Epidermal melanocyte (primary cell): Measurements from ENCODE around the gene ARHGEF6.
"Not testable (repeated sequence)": the region's sequence is repeated elsewhere in the genome, so short reads cannot be mapped to it uniquely, and the experiment has no call there.

ENCODE experiments used
- DNase-seq: peaks from one replicate; pipeline ENCODE4 v3.0.0; 2011; ENCODE audit warnings: low spot score; ENCODE audit not compliant: insufficient read length

Gene ARHGEF6

DNA sequence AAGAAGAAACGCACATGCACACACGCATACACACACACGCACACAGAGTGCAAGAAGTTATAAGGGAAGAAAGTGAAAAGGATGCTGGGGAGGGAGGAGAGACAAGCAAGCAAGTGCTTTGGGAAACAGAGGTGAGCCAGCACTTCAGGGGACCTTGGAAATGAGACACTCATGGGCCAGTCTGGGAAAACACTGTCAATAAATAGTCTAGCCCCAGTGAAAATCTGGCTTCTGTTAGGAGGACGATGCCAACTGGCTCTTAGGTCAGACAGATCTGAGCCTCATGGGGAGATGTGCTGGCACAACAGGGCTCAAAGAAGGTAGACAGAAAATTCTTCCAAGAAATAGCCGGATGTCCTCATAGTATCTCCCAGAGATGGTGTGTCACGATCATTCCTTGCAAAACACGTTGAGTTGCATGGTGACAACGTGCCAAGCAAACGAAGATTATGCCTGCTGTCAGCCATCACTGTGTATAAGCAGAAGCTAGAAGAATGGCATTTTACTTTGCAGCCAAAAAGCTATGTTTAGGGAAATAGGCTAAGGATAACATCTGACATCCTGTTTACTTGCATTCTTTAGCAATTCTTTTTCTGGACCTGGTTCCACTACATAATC, 557 bp upstream of the ARHGEF6 start:
- DNase-seq = peak; percentile 17

DNA sequence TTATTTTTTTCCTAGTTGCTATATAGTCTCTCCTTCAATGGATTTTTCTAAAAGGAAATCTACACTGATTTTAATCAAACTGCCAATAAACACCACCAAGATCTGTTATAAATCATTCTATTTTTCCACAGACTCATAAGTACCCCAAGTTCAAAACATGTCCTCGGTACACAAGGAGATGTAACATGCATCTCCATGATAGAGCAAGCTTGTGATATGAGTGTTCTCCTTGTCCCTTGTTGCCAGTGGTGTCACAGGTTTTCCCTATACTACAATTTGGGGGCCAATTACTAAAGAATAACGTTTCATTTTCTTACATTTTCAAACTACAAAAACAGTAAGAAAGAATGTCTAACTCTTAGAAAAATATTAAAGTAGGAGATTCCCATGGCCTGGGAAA, 491 bp downstream of the ARHGEF6 start:
- DNase-seq = no peak

DNA sequence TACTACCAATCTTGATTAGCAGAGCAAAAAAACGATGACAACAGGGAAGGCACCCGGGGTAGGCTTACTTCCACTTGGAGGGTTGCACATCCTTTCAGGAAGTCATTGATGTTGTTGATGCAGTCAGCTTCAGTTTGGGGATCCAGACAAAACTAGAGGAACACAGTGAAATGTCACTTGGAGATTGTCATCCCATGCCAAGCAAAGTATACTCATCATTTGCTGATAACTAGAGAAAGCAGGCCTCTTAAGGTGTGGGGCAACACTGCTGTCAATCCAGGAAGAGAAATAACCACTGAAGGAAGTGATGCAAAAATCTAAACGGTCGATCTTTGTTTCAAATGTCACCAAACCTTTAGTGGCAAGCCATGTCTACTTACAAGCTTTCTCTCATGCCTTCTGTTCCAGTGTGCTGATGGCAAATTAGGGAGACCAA, 1.4 kb downstream of the ARHGEF6 start:
- no peak for DNase-seq

DNA sequence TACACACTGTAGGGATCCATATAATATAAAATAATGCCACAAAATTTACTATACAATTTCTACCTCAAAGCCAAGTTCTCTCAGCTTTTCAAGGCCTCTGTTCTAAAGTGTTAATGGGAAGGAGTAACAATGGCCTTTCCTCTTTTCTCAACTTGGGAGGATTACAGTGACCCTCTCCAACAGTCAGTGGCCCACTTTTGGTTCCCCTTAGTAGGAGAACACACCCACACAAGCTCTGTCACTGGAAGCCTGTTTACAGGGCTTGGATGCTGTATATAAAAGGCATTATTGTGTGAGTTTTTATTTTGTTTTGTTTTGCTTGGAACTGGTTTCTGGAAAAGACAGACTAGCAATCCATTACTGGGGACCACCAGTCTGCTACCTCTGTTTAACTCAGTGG, 1.8 kb downstream of the ARHGEF6 start:
- no peak for DNase-seq

DNA sequence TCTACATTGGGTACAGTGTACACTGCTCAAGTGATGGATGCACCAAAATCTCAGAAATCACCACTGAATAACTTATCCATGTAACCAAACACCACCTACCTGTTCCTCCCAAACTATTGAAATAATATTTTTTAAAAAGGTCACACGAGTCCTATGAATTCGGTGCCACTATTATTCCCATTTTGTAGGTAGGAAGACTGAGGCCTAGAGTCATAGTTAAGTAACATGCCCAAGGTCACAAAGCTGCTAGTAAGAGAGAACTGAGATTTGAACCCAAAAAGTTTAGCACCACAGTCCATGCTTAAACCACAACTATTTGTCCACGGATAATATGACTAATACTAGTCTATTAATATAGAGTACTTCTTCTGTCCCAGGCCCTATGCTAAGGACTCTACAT, 2.7 kb downstream of the ARHGEF6 start:
- no peak for DNase-seq

DNA sequence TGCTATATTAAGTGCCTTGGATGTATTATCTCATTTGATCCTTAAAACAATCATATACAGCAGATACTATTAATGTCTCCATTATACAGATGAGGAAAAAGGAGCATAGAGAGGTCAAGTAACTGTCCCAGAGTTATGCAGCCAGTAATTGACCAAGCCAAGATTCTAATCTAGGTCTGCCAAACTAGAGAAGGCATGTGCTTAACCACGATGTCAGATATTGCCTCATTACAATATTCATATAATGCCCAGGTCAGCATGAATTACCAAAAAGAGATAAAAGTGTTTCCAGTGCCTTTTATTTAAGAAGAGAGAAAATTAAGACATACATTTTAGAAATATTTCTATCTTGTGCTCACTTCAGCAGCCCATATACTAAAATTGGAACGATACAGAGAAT, 7.1 kb downstream of the ARHGEF6 start:
- no peak for DNase-seq

DNA sequence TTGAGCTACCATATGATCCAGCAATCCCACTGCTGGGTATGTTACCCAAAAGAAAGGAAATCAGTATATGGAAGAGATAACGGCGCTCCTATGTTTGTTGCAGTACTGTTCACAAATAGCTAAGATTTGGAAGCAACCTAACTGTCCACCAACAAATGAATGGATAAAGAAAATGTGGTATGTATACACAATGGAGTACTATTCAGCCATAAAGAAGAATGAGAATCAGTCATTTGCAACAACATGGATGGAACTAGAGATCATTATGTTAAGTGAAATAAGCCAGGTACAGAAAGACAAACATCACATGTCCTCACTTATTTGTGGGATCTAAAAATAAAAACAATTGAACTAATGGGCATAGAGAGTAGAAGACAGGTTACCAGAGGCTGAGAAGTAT, 8.9 kb downstream of the ARHGEF6 start:
- DNase-seq = not testable (repeated sequence)

DNA sequence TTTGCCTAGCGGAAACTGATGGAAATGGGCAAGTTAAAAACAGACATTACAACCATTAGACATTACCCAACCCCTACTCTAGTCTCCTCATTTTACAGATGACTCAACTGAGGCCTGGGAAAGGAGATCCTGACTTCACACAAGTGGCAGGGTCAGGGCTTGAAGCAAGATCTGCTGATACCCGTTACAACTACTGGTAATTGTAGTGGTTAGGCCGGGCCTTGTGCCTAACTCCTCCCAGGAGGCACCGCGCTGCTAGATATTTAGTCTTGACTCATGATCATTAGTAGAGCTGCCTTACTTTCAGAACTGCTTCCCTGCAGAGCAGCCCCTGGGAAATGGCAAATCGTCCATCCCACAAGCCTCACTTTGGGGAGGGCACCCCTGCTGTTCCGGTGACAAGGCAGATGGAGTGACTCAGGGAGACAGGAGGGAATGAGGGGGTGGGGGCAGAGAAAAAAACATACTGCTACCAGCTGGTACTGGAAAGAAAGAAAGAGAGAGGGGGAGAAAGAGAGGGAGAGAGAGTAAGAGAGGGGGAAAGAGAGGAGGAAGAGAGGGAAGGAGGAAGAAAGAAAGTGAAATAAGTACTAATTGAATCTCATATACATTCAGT, 12.2 kb downstream of the ARHGEF6 start:
- peak; percentile 20 for DNase-seq

DNA sequence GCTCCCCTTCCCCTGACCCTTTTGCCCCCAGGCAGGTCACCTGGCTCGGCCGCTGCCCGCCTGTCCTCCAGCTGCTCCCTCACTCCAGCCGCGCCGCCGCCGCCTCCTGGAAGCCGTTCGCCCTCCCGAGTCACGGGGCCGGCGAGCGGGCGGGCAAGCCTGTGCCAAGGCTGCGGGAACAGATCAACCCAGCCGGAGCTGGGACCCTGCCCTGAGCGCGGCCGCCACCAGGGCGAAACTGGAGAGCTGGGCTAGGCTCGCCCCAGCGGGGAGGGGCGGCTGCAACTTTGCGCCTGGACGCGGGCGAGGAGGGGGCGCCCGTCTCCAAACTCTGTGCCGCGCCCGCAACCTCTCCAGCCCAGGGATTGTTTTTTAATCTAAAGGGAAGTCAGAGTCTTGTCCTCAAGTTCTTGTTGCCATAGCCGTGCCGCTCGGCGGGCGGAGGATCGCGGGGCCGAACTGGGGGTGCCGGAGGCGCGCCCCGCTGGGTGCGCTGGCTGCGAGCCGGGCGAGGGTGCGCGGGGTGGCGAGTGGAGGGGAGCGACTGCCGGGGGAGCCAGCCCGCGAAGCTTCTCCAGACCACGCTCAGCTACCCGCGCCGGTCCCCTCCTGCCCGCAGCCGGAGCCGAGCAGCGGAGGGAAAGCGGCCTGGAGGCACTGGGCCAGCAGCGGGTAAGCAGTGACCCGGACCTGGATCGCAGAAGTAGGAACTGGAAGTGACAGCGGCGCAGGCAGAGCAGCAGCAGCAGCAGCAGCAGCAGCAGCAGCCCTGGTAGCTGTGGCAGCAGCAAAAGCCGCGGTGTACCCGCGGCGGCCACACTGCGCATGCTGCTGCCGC, 13.4 kb downstream of the ARHGEF6 start:
- DNase-seq = peak; percentile 22

DNA sequence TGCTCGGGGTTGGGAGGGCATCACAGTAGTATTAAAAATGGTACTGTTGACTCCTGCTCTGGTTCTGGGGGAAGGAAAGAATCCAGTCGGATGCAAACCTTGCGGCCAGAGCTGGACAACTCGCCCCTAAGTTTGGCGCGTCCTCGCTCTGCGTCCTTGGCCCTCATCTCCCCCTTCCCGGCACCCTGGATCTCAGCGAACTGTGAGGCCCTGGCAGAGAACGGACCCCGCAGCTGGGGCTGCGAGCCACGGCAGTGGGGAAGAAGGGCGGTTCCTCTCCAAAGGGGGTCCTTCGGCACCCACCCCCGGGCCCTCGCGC, 14.0 kb downstream of the ARHGEF6 start:
- DNase-seq = no peak

DNA sequence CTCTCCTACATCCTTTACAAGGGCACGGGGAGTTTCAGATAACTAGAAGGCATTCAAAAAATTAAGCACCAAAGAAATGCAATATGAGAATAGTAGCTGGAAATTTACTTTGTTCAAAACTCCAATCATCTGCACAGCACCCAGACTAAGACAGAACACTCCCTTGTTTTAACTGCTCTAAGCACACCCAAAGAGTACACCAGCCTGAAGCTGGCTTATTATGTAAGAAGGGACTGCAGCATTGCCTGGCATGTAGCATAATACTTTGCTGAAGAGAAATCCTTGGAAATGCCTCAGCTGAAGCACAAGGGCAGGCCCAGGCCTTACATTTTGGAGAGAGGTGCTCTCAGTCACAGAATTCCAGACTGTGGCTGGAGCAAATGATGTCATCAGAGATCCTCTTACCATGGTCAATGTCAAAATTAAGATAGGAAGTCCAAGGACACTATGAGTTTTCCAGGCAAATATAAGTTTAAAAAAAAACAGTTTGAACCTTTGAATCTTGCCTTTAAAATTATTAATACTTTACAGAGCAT, 14.8 kb downstream of the ARHGEF6 start:
- DNase-seq = no peak

DNA sequence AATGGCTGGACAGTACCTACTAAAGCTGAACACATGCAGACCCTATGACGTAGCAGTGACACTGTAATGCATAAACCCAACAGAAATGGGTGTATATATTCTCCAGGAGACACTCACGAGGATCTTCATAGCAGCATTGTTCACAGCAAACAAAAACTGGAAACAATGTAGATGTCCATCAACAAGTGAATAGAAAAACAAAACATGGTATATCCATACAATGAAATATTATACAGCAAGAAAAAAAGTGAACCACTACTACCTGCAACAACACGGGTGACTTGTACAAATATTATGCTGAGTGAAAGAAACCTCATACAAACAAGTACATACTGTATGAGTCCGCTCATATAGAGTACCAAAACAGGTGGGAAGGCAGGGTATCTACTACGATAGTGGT, 16.5 kb downstream of the ARHGEF6 start:
- DNase-seq = no peak

DNA sequence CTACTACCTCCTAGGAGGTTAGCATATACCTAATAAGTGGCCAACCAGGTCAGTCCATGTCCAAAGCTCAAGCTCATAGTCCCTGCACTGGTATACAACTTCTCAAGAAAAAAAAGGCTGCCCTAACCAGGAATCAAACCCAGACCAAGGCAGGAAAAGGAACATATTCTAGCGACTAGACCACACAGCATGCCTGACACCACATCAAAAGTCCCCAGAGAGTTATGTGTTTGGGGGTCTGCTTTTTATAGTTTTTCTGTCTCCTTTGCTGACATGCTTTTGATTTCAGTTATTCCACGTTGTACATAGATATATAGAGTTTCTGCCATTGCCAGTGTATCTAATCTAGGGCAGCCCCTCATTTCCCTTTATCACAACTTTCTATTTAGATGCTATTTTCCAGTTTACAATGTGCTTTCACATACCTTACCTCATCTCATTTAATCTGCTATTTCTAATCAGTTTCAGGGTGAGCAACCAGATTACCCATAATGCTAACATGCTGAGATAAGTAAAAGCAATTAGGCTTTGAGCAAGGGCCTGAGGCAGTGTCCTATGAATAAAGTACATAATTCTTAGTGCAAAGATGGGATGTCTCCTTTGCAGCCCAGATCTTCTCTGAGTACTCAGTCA, 17.8 kb downstream of the ARHGEF6 start:
- DNase-seq = no peak

DNA sequence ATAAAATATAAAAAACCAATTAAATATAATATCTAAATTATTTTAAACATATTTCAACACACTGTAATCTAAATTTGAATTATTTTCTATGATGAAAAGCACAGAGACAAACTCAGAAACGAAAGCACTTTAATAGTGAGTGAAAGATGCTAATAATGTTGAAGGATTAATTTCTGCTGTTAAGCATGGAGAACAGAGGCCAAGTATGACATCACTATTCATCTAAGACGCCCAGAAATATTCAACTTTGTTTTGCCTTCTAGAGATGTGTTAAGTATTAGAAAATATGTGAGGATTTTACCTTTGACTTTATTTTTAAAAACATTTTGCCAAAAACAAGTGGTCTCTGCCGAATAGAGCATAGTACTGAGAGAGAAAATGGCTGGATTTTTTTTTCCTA, 19.3 kb downstream of the ARHGEF6 start:
- no peak for DNase-seq

DNA sequence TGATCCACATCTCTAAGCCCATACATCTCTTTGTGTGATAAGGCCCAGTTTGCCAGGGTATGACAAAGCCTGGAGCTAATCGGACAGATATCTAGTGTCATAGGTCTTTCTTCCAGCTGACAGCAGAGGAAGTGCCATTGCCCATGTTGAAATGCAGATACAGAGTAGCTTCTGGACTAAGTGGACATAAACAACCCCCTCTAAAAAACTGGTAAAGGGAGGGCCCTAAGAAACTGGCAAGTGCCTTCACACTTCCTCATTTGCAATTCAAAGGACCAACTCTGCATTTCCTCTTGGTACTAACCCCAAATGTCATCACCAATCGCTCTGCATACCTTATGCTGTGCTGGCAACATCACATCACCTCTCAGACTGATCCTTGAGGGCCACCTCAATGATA, 20.8 kb downstream of the ARHGEF6 start:
- no peak for DNase-seq

DNA sequence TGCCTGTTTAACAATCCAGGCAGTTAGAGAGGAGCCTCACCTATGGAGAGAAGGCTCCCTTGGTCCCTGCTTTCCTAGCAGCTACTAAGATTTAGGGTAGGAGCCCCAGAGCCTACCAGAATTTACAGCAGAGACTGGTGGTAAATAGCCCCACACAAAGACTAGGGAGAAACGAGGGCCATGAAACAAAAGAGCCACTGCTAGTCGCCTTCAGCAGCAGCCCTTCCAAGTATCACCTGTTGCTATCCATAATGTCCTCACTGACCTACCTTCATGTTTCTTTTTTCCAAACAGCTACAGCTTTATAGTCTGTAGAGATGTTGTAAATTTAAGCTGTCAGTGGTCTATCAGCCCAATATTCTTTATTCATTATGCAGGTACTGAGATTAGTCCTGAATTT, 25.3 kb downstream of the ARHGEF6 start:
- DNase-seq = no peak

DNA sequence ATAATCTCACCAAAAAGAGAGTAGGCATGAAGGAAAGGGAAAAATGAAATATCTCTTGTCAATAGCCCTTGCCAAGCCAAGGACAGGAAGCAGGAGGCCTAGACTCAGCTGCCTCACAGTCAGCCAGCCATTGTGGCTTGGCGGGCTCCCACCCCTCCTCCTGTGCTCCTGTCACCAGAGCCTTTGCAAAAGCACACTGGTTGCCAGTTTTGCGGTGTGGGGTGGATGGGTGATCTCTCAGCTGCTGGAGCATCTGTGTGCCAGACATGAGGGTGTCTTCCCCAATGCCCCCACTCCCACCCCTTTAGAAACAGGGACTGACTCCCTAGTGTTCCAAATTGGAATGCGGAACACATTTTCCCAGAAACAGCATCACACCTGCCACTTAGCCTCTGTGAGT, 26.1 kb downstream of the ARHGEF6 start:
- DNase-seq = no peak

DNA sequence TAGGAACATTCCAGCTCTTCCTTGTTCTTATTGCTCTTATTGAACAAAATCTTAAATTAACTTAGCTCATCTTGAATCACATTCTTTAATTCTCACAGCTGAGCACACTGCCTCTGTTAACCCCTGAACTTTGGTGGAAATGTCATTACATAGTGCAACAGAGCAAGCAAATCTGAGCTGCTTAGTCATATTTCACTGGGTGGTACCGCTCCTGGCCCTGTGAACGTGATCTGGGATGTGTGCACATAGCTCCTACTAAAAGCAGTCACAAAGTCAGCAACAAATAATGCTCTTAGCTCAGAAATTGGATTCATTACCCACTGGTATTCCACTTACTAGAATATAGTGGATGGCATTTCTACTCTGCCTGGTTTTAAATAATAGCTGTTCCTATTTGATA, 27.9 kb downstream of the ARHGEF6 start:
- no peak for DNase-seq

DNA sequence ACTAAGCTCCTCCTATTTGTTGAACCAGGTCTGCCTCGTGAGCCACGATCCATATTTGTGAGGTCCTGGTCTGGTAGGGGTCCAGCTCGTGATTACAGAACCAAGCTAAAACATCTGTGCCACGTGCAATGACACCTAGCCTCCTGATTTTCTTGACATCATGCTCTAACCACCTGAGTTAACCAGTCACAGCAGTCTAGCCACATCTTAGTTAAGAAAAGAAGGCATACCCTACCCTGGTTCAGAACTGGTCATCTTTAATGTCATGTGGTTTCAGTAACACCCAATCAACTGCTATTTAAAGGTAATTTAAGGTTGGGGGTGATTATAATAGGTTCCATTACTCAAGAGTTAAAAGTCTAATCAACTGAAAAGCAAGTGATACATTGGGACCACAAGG, 28.4 kb downstream of the ARHGEF6 start:
- no peak for DNase-seq

DNA sequence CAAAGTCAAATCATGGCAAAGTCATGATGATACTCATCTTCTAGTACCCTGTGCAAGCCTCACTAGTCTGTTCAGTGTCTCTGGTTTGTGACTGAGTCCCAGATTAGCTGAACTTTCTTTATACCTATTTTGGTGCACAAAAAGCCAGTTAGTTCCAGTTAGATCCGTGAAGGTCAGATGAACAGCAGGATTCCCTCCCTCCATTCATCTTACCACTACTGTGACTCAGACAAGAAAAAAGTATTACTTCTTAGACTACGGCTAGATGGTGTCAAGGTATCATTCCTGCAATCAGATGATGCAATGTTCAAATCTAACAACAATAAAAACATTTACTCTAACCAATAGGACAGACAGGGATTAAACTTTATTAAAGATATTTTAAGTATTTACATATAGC, 30.4 kb downstream of the ARHGEF6 start:
- no peak for DNase-seq

DNA sequence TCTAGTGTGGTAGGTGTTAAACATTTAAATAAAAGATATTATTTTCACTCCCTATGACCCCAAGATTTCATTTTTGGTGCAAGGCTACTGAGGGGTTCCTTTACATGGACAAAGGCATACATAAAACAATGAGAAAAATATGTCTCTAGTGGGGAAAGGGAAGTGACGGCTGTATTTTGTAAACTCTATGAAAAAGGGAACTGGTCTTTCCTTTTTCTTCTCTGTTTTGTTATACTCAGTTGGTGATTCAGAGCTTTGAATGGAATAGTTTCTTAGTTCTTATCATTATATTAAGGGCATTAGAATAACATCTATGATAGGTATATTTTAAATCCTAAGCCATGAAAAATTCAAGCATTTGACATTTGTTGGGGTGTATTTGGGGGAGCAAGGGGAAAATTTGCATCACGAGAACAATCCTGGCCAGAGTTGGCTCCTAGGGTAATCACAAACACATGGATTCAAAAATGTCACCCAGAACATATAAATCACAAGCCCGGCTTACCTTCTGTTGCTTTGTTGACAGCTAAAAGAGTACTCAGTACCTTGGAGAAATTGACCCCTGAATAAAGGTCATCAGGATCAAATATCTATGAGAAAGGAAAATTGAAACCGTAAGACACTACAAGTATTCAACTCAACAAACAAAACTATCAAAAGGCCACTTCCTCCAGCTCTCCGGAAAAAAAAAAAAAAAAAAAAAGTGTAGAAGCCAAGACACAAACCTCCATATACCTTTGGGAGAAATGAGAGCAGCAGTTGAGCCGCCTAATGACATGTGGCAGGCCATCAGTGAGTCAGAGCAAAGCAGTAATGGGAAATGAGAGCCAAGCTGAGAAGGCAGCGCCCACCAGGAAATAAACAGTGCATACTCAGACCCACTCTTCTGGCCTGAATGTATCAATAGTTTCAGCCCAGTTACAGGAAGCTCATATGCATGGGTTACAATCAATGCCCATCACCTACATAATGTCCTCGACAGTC, 33.4 kb downstream of the ARHGEF6 start:
- DNase-seq = no peak
